Activated CD8-positive, alpha-beta T cell treated with anti-CD3 and anti-CD28 coated beads for 36 hours (primary cell): Measurements from ENCODE around the gene UPK1B. TPM values are rescaled to one million over a fixed set of nuclear protein-coding genes. Genes with fewer than 3 reads are reported as not detected.
"Not testable (repeated sequence)": the region's sequence is repeated elsewhere in the genome, so short reads cannot be mapped to it uniquely, and the experiment has no call there.

Experiments used
- ATAC-seq: fragments of 200-7000 bp; cut with Tn5 transposase; one replicate; pipeline ENCODE4 v1.10.0; 2021; ENCODE audit warnings: mild to moderate bottlenecking, moderate library complexity
- CTCF ChIA-PET: fragments of 350-600 bp; sonication (Branson Sonifier 250); formaldehyde crosslinking; loops from one replicate; lab custom pipeline; 2021; ENCODE audit warnings: antibody characterized with exemption; lab: Charles Lee
- POLR2A ChIA-PET: fragments of 350-600 bp; sonication (Branson Sonifier 250); formaldehyde crosslinking; loops from one replicate; lab custom pipeline; 2021; ENCODE audit warnings: antibody characterized with exemption; lab: Charles Lee
- DNase-seq: peaks from one replicate; pipeline ENCODE4 v3.0.0-alpha.2; 2020
- H3K27ac Mint-ChIP-seq: one replicate; pipeline ENCODE4 v1.8.0; 2021; ENCODE audit warnings: mild to moderate bottlenecking, mixed read lengths
- H3K27me3 Mint-ChIP-seq: one replicate; pipeline ENCODE4 v1.8.0; 2021; ENCODE audit warnings: mixed read lengths
- H3K36me3 Mint-ChIP-seq: one replicate; pipeline ENCODE4 v1.8.0; 2021; ENCODE audit warnings: low read depth, mixed read lengths
- H3K4me1 Mint-ChIP-seq: one replicate; pipeline ENCODE4 v1.8.0; 2021; ENCODE audit warnings: low read depth, mixed read lengths
- H3K4me3 Mint-ChIP-seq: one replicate; pipeline ENCODE4 v1.8.0; 2021; ENCODE audit warnings: mild to moderate bottlenecking, moderate library complexity, mixed read lengths
- H3K9me3 Mint-ChIP-seq: one replicate; pipeline ENCODE4 v1.8.0; 2021; ENCODE audit warnings: mixed read lengths
- intact Hi-C: fragments of 100-400 bp; cut with micrococcal nuclease; formaldehyde crosslinking; loops from one replicate; pipeline ENCODE4 v1.10.0; 2022
- total RNA-seq, 2 experiments: library from RNA; stranded (reverse); gene quantifications; one replicate each; pipeline ENCODE4 v1.2.3, GENCODE V29; 2021
- TF ChIP-seq, protein P1 (sequence below): fragments of 200-600 bp; IDR thresholded peaks from one replicate; pipeline ENCODE4 v1.8.0; 2022; ENCODE audit warnings: antibody characterized with exemption, mild to moderate bottlenecking

UPK1B gene
- total RNA-seq, 2 experiments from 2014 or later: not detected

DNA sequence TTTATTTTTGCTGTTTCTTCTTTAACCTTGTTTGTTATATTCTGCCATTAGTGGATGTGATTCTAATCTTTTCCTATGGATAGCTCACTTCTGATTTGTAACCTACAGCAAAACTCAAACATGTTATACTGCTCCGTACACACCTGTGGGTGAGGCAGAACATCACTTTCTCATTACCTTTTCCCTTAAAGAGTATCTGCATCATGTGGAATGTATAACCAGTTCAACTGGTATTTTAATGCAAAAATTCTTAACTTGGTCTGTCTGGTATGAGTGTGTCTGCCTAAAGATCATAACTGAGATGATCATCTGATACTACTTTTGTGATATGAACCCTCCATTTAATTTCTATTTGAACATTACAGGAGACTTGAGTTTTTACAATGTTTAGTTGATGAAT lies 13.0 kb upstream of the UPK1B start:
- ATAC-seq (no peak), DNase-seq (no peak)
- no peaks in the 10 kb centered on the region for H3K4me1 Mint-ChIP-seq
- TF ChIP-seq, protein P1, sequence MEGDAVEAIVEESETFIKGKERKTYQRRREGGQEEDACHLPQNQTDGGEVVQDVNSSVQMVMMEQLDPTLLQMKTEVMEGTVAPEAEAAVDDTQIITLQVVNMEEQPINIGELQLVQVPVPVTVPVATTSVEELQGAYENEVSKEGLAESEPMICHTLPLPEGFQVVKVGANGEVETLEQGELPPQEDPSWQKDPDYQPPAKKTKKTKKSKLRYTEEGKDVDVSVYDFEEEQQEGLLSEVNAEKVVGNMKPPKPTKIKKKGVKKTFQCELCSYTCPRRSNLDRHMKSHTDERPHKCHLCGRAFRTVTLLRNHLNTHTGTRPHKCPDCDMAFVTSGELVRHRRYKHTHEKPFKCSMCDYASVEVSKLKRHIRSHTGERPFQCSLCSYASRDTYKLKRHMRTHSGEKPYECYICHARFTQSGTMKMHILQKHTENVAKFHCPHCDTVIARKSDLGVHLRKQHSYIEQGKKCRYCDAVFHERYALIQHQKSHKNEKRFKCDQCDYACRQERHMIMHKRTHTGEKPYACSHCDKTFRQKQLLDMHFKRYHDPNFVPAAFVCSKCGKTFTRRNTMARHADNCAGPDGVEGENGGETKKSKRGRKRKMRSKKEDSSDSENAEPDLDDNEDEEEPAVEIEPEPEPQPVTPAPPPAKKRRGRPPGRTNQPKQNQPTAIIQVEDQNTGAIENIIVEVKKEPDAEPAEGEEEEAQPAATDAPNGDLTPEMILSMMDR: no peak
- ChIA-PET POLR2A (interaction anchor here (0.7 to 1.0 kb wide), 2 partner anchors 29 to 30 kb away, joined by 3 to 5 read pairs; no protein-coding TSS in a partner anchor), CTCF (no interaction called here)
- intact Hi-C loops: no loop called here
- no peaks in the 10 kb centered on the region for H3K36me3 Mint-ChIP-seq
- H3K27me3 Mint-ChIP-seq: peaks cover 16% of the 10 kb centered on the region
- no peak overlapping the region for H3K27ac Mint-ChIP-seq
- H3K9me3 Mint-ChIP-seq: no peaks in the 10 kb centered on the region
- no peak overlapping the region for H3K4me3 Mint-ChIP-seq

DNA sequence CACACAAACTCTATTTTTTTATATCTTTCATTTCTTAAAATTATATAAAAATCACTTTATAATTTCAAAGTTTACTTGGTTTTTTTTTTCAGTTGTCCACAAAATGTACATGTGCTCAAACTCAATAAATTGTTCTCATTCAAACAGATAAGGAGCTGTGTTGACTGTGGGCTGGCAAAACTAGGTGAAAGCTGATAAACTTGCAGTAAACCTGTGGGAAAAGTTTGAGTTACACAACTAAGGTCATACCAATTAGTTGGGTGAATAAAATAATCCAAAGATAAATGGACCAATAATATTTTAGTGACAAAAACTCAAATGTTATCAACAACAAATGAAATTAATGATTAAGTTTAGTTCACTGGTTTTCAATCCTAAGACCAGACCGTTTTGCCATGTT lies 12.6 kb upstream of the UPK1B start:
- intact Hi-C loops: no loop called here
- Mint-ChIP-seq H3K9me3 (no peaks in the 10 kb centered on the region), H3K27ac (no peak overlapping the region), H3K4me3 (no peak overlapping the region), H3K4me1 (no peaks in the 10 kb centered on the region), H3K27me3 (peaks cover 14% of the 10 kb centered on the region), H3K36me3 (no peaks in the 10 kb centered on the region)
- ChIA-PET CTCF (no interaction called here), POLR2A (interaction anchor here (0.7 to 1.0 kb wide), 2 partner anchors 28 to 29 kb away, joined by 3 to 5 read pairs; no protein-coding TSS in a partner anchor)
- ATAC-seq (no peak), DNase-seq (no peak)
- TF ChIP-seq, protein P1: no peak

DNA sequence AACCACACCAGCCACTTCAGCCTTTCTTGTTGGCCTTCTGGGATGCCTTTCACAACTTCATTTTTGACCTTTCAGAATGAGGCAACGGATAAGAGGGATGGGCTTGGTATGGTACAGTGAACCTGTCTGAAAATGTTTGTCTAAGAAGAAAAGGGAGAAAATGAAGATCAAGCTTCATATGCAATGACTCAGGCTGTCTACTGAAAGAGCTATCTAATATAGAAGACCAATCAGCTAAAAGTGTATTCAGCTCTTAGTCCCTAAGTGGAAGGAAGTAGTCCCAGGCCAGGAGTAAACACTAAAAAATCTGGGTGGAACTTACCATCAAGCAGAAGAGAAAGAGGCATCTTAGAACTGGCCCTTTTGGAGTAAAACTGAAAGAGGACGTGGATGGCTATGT lies 12.2 kb upstream of the UPK1B start:
- POLR2A ChIA-PET: no interaction called here
- Mint-ChIP-seq H3K36me3 (no peaks in the 10 kb centered on the region), H3K9me3 (no peaks in the 10 kb centered on the region), H3K4me3 (no peak overlapping the region), H3K4me1 (no peaks in the 10 kb centered on the region), H3K27ac (no peak overlapping the region), H3K27me3 (peaks cover 14% of the 10 kb centered on the region)
- intact Hi-C loops: no loop called here
- TF ChIP-seq, protein P1: no peak
- CTCF ChIA-PET: no interaction called here
- no peak for ATAC-seq
- DNase-seq: no peak

DNA sequence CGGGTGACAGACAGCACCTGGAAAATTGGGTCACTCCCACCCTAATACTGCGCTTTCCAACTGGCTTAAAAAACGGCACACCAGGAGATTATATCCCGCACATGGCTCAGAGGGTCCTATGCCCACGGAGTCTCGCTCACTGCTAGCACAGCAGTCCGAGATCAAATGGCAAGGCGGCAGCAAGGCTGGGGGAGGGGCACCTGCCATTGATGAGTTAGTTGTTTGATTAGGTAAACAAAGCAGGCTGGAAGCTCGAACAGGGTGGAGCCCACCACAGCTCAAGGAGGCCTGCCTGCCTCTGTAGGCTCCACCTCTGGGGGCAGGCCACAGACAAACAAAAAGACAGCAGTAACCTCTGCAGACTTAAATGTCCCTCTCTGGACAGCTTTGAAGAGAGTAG lies 8.7 kb upstream of the UPK1B start:
- H3K9me3 Mint-ChIP-seq, POLR2A ChIA-PET, DNase-seq, H3K27ac Mint-ChIP-seq, CTCF ChIA-PET, H3K36me3 Mint-ChIP-seq, ATAC-seq, H3K4me3 Mint-ChIP-seq, H3K4me1 Mint-ChIP-seq, intact Hi-C loops: not testable (repeated sequence)
- peaks cover 12% of the 10 kb centered on the region for H3K27me3 Mint-ChIP-seq

DNA sequence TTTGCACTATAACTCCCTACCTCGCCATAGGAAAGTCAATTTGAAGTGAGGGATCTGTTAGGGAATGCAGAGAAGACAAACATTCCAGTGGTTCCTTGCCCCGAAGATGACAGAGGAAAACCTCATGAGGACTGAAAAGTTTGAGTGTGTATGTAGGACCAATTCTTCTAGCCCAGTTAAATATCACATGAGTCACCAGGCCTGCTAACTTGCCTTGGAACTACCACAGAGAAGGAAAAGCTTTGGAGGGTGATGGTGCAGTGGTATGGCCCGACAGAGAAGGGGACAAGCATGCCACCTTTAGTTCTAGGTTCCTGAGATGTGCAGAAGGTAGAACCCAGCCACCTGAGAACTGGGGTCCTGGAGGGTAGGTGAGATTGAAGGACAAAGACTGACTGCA lies 2.6 kb upstream of the UPK1B start:
- TF ChIP-seq, protein P1: no peak
- Mint-ChIP-seq H3K27ac (no peak overlapping the region), H3K4me1 (no peaks in the 10 kb centered on the region), H3K9me3 (no peaks in the 10 kb centered on the region), H3K4me3 (no peak overlapping the region), H3K36me3 (no peaks in the 10 kb centered on the region), H3K27me3 (peaks cover 6% of the 10 kb centered on the region)
- no peak for DNase-seq
- ChIA-PET POLR2A (no interaction called here), CTCF (no interaction called here)
- intact Hi-C loops: no loop called here
- ATAC-seq: no peak
